Muscle of leg (tissue), 11 donors: ENCODE results near the gene WIZ. TPM values are rescaled to one million over a fixed set of nuclear protein-coding genes. Genes with fewer than 3 reads are reported as not detected.

Experiments
- DNase-seq: peaks from one replicate; pipeline ENCODE4 v3.0.0; 2013
- H3K27ac ChIP-seq: one replicate; pipeline ENCODE4 v1.5.1; 2013; ENCODE audit warnings: mild to moderate bottlenecking, low read length, control low read depth
- H3K27me3 ChIP-seq: one replicate; pipeline ENCODE4 v1.6.1; 2013; ENCODE audit warnings: low read length; ENCODE audit not compliant: control insufficient read depth, insufficient read depth
- H3K36me3 ChIP-seq: one replicate; pipeline ENCODE4 v1.6.1; 2013; ENCODE audit warnings: low read length; ENCODE audit not compliant: control insufficient read depth, insufficient read depth
- H3K4me1 ChIP-seq: one replicate; pipeline ENCODE4 v1.6.1; 2013; ENCODE audit warnings: low read length; ENCODE audit not compliant: control insufficient read depth, insufficient read depth
- H3K4me3 ChIP-seq: one replicate; pipeline ENCODE4 v1.5.1; 2013; ENCODE audit warnings: low read length, control low read depth
- H3K9me3 ChIP-seq: replicated peaks from 2 replicates; pipeline ENCODE4 v1.6.1; 2013; ENCODE audit warnings: low read depth, low read length; ENCODE audit not compliant: control insufficient read depth
- WGBS: methylation state at CpG from one replicate; pipeline ENCODE4 v1.1.5; 2013; ENCODE audit warnings: missing lambda C conversion rate; ENCODE audit not compliant: insufficient coverage; 5-methylcytosine and 5-hydroxymethylcytosine counted together
- polyA plus RNA-seq, 8 donors: library from polyadenylated mRNA; unstranded; fragments of 120-200 nt; gene quantifications; one replicate each; pipeline versions ENCODE4 v1.2.1 to v1.2.3, GENCODE V29; 2013; ENCODE audit warnings: inconsistent platforms in 1 of 8, low replicate concordance in 1 of 8; ENCODE audit not compliant: insufficient read length in 8 of 8, insufficient read depth in 1 of 8
- total RNA-seq: library from RNA; stranded (reverse); fragments of 120-200 nt; gene quantifications from one replicate; pipeline ENCODE4 v1.2.4, GENCODE V29; 2013

WIZ gene
- total and polyA plus RNA-seq, 9 donors: 6.8 to 38.1 (median 31.7) TPM

DNA sequence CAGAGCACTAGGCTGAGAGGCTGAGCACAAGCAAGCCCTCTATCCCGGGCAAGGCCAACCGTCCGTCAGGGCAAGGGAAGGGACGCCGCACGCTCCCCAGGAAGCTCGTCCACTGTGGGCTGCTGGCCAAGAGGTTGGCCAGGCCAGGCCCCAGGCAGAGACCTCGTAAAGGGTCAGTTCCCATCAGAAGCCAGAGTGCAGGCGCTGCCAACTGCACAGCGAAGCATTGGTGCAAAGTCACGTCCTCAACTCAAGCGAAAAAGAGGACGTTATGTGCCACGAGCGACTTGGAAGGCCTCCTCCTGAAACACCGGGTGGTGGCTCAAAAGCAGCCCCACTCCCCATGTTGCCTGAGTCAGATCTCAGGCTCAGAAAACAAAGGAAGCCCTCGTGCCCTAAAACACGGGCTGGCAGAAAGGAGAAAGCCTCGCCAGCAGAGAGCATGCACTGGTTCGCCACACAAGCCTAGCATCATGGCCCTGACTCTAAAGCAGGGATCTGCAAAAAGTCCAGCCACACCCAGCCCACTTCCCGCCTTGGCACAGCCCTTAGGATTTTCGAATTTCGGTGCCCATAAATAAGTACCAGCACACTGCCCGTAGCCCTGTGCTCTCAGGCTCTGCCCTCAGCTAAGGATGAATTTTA, 74.8 kb downstream of the WIZ start:
- WGBS: 66% methylated on average over 21 of the region's 24 CpGs

DNA sequence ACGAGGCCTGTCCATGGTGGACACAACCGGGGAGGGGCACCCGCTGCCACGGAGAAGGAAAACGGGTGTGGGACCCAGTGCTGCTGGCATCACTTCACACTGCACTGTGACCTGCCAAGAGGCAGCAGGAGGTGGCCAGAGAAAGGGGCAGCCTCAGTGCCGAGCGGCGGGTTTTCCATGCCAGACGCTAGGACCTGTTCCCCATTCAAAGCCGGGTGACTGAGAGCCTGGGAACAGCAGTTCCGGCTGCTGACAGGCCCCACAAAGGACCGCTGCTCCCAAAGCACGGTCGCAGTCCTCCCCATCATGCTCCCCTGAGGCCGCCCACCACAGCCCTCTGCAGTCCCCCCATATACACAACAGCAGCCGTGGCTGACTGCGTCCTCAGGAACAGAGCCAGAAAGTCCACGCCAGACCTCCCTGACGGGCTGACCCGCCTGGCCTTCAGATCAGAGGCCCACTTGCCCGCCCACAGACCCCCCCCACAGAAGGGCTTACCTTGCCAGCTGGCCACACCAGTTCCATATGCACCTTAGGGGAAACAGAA, 75.6 kb downstream of the WIZ start:
- no peaks in the 10 kb centered on the region for H3K9me3 ChIP-seq
- no peaks in the 10 kb centered on the region for H3K27me3 ChIP-seq
- no peak overlapping the region for H3K27ac ChIP-seq
- H3K36me3 ChIP-seq: peaks cover 53% of the 10 kb centered on the region
- DNase-seq: no peak
- no peak overlapping the region for H3K4me3 ChIP-seq
- 71% methylated on average over 19 of the region's 21 CpGs for WGBS
- peaks cover 23% of the 10 kb centered on the region for H3K4me1 ChIP-seq

More for the DNA sequence above, 74.8 kb downstream of the WIZ start:
- no peaks in the 10 kb centered on the region for H3K27me3 ChIP-seq
- no peak overlapping the region for H3K27ac ChIP-seq
- no peak for DNase-seq
- no peak overlapping the region for H3K4me3 ChIP-seq
- H3K36me3 ChIP-seq: peaks cover 46% of the 10 kb centered on the region
- peaks cover 23% of the 10 kb centered on the region for H3K4me1 ChIP-seq
- no peaks in the 10 kb centered on the region for H3K9me3 ChIP-seq

DNA sequence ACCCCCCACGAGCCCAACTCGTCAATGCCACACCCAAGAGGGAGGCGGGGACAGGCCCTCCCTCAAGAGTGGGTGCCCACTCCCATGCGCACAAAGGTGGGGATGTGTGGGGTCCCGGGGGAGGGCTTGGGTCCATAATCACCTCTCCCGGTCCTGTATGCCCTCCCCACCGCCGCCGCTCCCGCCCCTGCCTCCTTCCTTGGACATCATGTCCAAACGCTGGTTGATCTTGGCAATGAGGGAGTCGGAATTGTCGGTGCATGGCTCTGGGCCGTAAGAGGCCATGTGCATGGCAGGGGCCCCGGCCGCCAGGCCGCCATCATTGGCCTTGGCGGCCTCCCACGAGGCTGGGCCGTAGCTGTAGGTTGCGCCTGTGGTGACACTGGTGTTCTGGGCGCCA, 76.1 kb downstream of the WIZ start:
- Histone ChIP-seq H3K36me3 (peaks cover 58% of the 10 kb centered on the region), H3K27me3 (no peaks in the 10 kb centered on the region), H3K27ac (no peak overlapping the region), H3K9me3 (no peaks in the 10 kb centered on the region), H3K4me3 (no peak overlapping the region), H3K4me1 (peaks cover 23% of the 10 kb centered on the region)
- no peak for DNase-seq
- WGBS: 93% methylated on average over 17 of the region's 22 CpGs

DNA sequence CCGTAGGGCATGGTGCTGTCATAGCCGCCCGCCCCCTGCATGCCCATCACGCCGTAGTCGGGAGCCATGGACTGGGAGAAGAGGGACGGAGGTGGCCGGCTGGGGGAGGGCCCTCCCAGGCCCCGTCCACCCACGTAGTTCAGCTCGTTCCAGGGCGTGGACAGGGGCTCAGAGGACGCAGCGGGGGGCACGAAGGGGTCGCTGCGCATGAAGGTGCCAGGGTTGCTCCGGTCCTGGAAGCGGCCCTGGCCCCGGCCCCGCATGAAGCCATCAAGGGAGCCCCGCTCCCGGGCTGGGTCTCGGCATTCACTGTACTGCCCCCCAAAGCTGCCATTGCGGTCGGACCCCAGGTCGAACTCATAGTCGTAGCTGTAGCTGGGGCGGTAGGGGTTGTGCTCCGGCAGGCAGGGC, 76.9 kb downstream of the WIZ start:
- Histone ChIP-seq H3K4me1 (peaks cover 21% of the 10 kb centered on the region), H3K27ac (no peak overlapping the region), H3K9me3 (no peaks in the 10 kb centered on the region), H3K36me3 (peaks cover 66% of the 10 kb centered on the region), H3K4me3 (no peak overlapping the region), H3K27me3 (no peaks in the 10 kb centered on the region)
- 93% methylated on average over 29 of the region's 30 CpGs for WGBS
- no peak for DNase-seq

DNA sequence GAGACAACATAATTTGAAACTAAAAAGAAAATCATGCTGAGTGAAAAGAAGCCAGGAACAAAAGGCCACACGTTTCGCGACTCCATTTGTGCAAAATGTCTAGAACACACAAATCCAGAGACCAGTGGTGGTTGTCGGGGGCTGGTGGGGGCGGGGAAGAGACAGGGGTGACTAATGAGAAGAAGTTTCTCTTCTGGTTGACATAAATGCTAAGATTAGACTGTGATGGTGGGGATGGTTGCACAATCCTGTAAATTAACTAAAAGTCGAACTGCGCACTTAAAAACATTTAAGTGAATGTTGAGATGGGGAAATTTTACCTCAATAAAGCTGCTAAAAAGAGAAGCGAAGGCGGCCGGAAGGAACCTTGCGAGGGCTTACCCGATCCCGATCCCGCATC, 77.3 kb downstream of the WIZ start:
- no peak overlapping the region for H3K27ac ChIP-seq
- no peak for DNase-seq
- 91% methylated on average over 14 of the region's 14 CpGs for WGBS
- no peak overlapping the region for H3K4me3 ChIP-seq
- peaks cover 70% of the 10 kb centered on the region for H3K36me3 ChIP-seq
- H3K9me3 ChIP-seq: no peaks in the 10 kb centered on the region
- H3K4me1 ChIP-seq: peaks cover 16% of the 10 kb centered on the region
- H3K27me3 ChIP-seq: no peaks in the 10 kb centered on the region

DNA sequence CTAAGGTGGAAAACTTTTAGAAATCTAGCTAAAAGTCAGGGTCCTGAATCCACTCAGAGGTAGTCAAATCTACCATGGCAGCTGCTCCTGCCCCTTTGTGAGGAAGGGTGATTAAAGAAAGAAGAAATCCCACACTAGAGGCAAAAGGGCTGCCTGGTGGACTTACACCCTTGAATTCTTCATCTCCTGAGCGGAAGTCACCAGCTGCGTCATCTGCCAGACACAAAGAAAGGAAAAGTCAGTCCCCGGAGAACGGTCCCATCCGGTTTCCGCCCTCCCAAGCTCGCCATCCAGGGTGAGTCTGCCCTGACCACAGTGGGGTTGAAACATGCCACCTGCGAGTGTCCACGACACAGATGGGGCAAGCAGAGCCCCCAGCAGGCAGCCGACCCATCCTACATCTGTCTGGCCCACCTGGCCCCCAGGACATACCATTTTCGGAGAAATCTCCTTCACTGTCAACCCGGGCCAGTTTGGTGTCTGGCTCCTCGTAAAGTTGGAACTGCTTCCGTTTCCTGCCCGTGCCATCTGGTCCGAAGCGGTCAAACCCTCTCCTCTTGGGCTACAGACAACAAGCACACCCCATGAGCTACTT, 77.9 kb downstream of the WIZ start:
- DNase-seq: no peak
- 86% methylated on average over 17 of the region's 17 CpGs for WGBS
- Histone ChIP-seq H3K36me3 (peaks cover 76% of the 10 kb centered on the region), H3K9me3 (no peaks in the 10 kb centered on the region), H3K27ac (no peak overlapping the region), H3K4me1 (peaks cover 11% of the 10 kb centered on the region), H3K4me3 (no peak overlapping the region), H3K27me3 (no peaks in the 10 kb centered on the region)

DNA sequence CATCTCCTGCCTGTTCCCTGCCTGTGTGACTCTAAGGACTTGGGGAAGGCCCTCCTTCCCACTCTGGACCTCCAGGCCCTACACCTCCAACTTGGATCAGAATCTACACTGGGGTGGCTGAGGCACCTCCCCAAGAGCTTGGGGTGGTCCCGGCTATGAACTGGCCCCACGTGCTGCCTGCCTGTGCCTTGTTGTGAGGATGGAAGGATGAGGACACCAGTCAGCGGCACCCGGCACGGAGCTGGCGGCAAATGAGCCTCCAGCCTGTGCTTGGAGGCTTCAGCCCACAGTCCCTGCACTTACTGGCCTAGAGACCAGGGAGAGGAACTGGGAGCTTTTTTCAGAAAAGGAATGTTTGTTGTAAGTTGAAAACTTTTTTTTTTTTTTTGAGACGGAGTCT, 78.6 kb downstream of the WIZ start:
- Histone ChIP-seq H3K9me3 (no peaks in the 10 kb centered on the region), H3K27me3 (no peaks in the 10 kb centered on the region), H3K36me3 (peaks cover 76% of the 10 kb centered on the region), H3K4me3 (no peak overlapping the region), H3K27ac (no peak overlapping the region), H3K4me1 (peaks cover 8% of the 10 kb centered on the region)
- 98% methylated on average over 6 of the region's 7 CpGs for WGBS
- no peak for DNase-seq

Other genes with a start within 250 kb of the WIZ start
- gene NOTCH3, start 249.0 kb downstream of the WIZ start, total RNA-seq: 63.1 TPM
- gene NOTCH3, start 249.0 kb downstream of the WIZ start, polyA plus RNA-seq: 100 to 1,000 TPM; 118 to 241 (median 182) TPM
- 0.13 TPM for gene EPHX3, start 217.5 kb downstream of the WIZ start, total RNA-seq
- gene EPHX3, start 217.5 kb downstream of the WIZ start, polyA plus RNA-seq: 1 to 10 TPM in 1 of 8 donors, under 1 TPM in 7; 0.35 to 1.7 (median 0.61) TPM
- gene BRD4, start 117.4 kb downstream of the WIZ start, total RNA-seq: 14.5 TPM
- gene BRD4, start 117.4 kb downstream of the WIZ start, polyA plus RNA-seq: 10 to 100 TPM; 25.5 to 51.5 (median 38.1) TPM
- gene AKAP8, start 70.2 kb downstream of the WIZ start, total RNA-seq: 16.4 TPM
- 10 to 100 TPM; 17.1 to 22.9 (median 19.5) TPM for gene AKAP8, start 70.2 kb downstream of the WIZ start, polyA plus RNA-seq
- 73.9 TPM for gene AKAP8L, start 31.0 kb downstream of the WIZ start, total RNA-seq
- 10 to 100 TPM; 52.8 to 84.5 (median 66.5) TPM for gene AKAP8L, start 31.0 kb downstream of the WIZ start, polyA plus RNA-seq
- gene RASAL3, start 14.6 kb upstream of the WIZ start, total RNA-seq: 0.71 TPM
- gene RASAL3, start 14.6 kb upstream of the WIZ start, polyA plus RNA-seq: 1 to 10 TPM in 5 of 8 donors, under 1 TPM in 3; 0.80 to 2.0 (median 1.1) TPM
- gene PGLYRP2, start 29.5 kb upstream of the WIZ start, total RNA-seq: not detected
- under 1 TPM in 1 of 8 donors, not detected in 7; 0.28 TPM for gene PGLYRP2, start 29.5 kb upstream of the WIZ start, polyA plus RNA-seq
- gene CYP4F22, start 58.6 kb upstream of the WIZ start, total RNA-seq: not detected
- gene CYP4F22, start 58.6 kb upstream of the WIZ start, polyA plus RNA-seq: under 1 TPM in 2 of 8 donors, not detected in 6; 0.11 to 0.44 TPM
- gene CYP4F8, start 165.3 kb upstream of the WIZ start, total RNA-seq: not detected
- under 1 TPM in 1 of 8 donors, not detected in 7; 1.00 TPM for gene CYP4F8, start 165.3 kb upstream of the WIZ start, polyA plus RNA-seq
- gene CYP4F3, start 190.9 kb upstream of the WIZ start, total RNA-seq: 0.04 TPM
- under 1 TPM; 0.07 to 0.44 (median 0.15) TPM for gene CYP4F3, start 190.9 kb upstream of the WIZ start, polyA plus RNA-seq
- gene CYP4F12, start 223.1 kb upstream of the WIZ start, total RNA-seq: 1.4 TPM
- gene CYP4F12, start 223.1 kb upstream of the WIZ start, polyA plus RNA-seq: 1 to 10 TPM in 3 of 8 donors, under 1 TPM in 5; 0.14 to 3.6 (median 0.48) TPM